ENCODE results near the gene C6. TPM values are rescaled to one million over a fixed set of nuclear protein-coding genes. Genes with fewer than 3 reads are reported as not detected.

C6 gene
- total RNA-seq, 1 experiment from 2014 or later, result not detected

DNA sequence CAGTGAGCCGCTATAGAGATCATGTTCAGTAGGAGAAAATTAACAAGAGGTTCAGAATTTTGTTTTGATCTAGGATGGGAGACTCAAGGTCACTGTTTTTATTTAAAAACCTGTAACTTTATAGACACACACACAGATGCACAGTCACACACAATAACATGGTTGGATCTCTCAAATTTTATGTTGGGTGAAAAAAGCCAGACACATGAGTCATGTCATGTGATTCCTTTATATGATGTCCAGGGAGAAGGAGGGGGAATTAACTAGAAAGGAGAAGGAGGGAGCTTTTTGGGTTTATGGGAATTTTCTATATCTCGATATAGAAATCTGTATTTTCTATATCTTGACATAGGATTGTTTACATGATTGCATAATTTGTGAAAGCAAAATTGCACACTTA lies 17.1 kb downstream of the C6 start:
- no peaks in the 10 kb centered on the region for H3K36me3 Mint-ChIP-seq (ENCODE audit: insufficient read depth in 1 of 3, low read depth in 3 of 3)
- H3K23me2 ChIP-seq (ENCODE audit: insufficient read length, low read depth, low read length, poor library complexity, severe bottlenecking), result no peaks in the 10 kb centered on the region
- no peaks in the 10 kb centered on the region for H3K9me3 ChIP-seq (ENCODE audit: control insufficient read depth, low read depth, low read length)
- no peak overlapping the region for H4K91ac ChIP-seq (ENCODE audit: insufficient read length, low read depth, low read length)
- no peaks in the 10 kb centered on the region for H3K4me1 ChIP-seq (ENCODE audit: insufficient read depth, low read length)
- H3K79me2 ChIP-seq (ENCODE audit: insufficient read depth, low read length), result no peaks in the 10 kb centered on the region
- no peak overlapping the region for H2BK12ac ChIP-seq (ENCODE audit: insufficient read length, low read depth, low read length)
- H2BK5ac ChIP-seq (ENCODE audit: insufficient read length, low read length), result no peak overlapping the region
- H3K18ac ChIP-seq (ENCODE audit: insufficient read length, low read depth, low read length), result no peak overlapping the region
- DNase-seq, result no peak
- TF ChIP-seq, protein P1, sequence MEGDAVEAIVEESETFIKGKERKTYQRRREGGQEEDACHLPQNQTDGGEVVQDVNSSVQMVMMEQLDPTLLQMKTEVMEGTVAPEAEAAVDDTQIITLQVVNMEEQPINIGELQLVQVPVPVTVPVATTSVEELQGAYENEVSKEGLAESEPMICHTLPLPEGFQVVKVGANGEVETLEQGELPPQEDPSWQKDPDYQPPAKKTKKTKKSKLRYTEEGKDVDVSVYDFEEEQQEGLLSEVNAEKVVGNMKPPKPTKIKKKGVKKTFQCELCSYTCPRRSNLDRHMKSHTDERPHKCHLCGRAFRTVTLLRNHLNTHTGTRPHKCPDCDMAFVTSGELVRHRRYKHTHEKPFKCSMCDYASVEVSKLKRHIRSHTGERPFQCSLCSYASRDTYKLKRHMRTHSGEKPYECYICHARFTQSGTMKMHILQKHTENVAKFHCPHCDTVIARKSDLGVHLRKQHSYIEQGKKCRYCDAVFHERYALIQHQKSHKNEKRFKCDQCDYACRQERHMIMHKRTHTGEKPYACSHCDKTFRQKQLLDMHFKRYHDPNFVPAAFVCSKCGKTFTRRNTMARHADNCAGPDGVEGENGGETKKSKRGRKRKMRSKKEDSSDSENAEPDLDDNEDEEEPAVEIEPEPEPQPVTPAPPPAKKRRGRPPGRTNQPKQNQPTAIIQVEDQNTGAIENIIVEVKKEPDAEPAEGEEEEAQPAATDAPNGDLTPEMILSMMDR (conservative IDR thresholded peaks at IDR 0.05), result no peak
- H3K4me2 ChIP-seq (ENCODE audit: insufficient read depth, insufficient read length, low read length), result no peak overlapping the region
- no peak overlapping the region for H3K4me3 Mint-ChIP-seq
- no peaks in the 10 kb centered on the region for H3K27me3 ChIP-seq (ENCODE audit: insufficient read depth, low read length)
- no peak overlapping the region for H2BK120ac ChIP-seq (ENCODE audit: low read depth, low read length, poor library complexity, severe bottlenecking)
- H2AFZ ChIP-seq (ENCODE audit: low read length), result no peak overlapping the region
- no peak overlapping the region for H2BK15ac ChIP-seq (ENCODE audit: low read depth, low read length)
- H4K20me1 ChIP-seq (ENCODE audit: control insufficient read depth, insufficient read depth, insufficient read length), result no peaks in the 10 kb centered on the region
- no peak overlapping the region for H2AK5ac ChIP-seq (ENCODE audit: insufficient read length, low read length)
- H3K9me3 Mint-ChIP-seq, result no peaks in the 10 kb centered on the region; a peak in 1 of 5 replicates
- no peak overlapping the region for H3K27ac ChIP-seq (ENCODE audit: insufficient read length, low read depth, low read length)
- no peak overlapping the region for H3K23ac ChIP-seq (ENCODE audit: insufficient read length, low read depth, low read length)
- H3K27ac Mint-ChIP-seq, result no peak overlapping the region
- no peak overlapping the region for H3K56ac ChIP-seq (ENCODE audit: insufficient read length, low read depth, low read length)
- no peaks in the 10 kb centered on the region for H3K27me3 Mint-ChIP-seq (ENCODE audit: low read depth)
- no peak overlapping the region for H3K14ac ChIP-seq (ENCODE audit: insufficient read depth, low read length)
- no peak overlapping the region for H4K5ac ChIP-seq (ENCODE audit: insufficient read length, low read depth, low read length)
- WGBS (ENCODE audit: extremely low coverage, insufficient read length, low lambda C conversion rate), result no CpG with 5 or more reads among the region's 2 CpGs
- H3T11ph ChIP-seq (ENCODE audit: low read length), result no peak overlapping the region
- no peaks in the 10 kb centered on the region; a peak in 1 of 4 replicates for H3K4me1 Mint-ChIP-seq
- H3K9ac ChIP-seq (ENCODE audit: extremely low read depth, insufficient read length, low read length), result no peak overlapping the region
- no peak overlapping the region for H2BK20ac ChIP-seq (ENCODE audit: low read depth, low read length, poor library complexity, severe bottlenecking)
- no peaks in the 10 kb centered on the region for H3K79me1 ChIP-seq (ENCODE audit: insufficient read depth, low read depth, low read length, poor library complexity, severe bottlenecking)
- no peak overlapping the region for H4K8ac ChIP-seq (replicated peaks; ENCODE audit: insufficient read length, low read depth, low read length)
- no peak overlapping the region for H3K4ac ChIP-seq (ENCODE audit: low read depth, low read length)
